ENCODE data around the gene CCDC124. TPM values are rescaled to one million over a fixed set of nuclear protein-coding genes. Genes with fewer than 3 reads are reported as not detected.

Gene CCDC124
- polyA plus RNA-seq, 1 of the 3 experiments (the other 2 are of a cell fraction), result 231 TPM

DNA sequence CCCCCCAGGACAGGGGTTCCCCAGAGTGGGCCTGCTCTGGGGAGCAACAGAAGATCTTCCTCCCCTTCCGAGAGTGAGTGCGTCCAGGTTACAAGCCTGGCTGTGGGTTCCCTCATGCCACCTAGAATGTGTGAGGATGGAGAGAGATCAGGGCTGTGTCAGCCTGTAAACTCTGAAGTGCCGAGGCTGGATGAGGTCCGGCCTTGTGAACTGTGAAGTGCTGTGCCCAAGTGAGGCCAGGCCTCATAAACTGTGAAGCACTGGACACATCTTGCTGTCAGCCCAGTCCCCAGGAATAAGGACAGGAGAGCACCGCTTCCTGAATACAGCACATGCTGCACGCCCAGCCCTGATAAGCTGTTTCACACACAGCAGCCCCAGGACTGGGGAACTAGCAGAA, 41.7 kb downstream of the CCDC124 start:
- POLR2A ChIA-PET, result no interaction called here

GRCh38 chr19:17975032-17975431, 42.2 kb downstream of the CCDC124 start:
- Histone ChIP-seq H2AFZ (ENCODE audit: low read depth) (no peak overlapping the region), H4K20me1 (ENCODE audit: insufficient read depth) (no peaks in the 10 kb centered on the region), H3K4me3 (ENCODE audit: low read depth in 2 of 2, low read length in 1 of 2) (no peak overlapping the region), H3F3A (replicated peaks; ENCODE audit: insufficient read depth) (peaks cover 3% of the 10 kb centered on the region), H3K9me2 (no peaks in the 10 kb centered on the region), H3K4me2 (no peak overlapping the region), H3K4me1 (ENCODE audit: control insufficient read depth in 1 of 2, insufficient read depth in 2 of 2, low read depth in 1 of 2, low read length in 1 of 2) (no peaks in the 10 kb centered on the region), H3K27me3 (ENCODE audit: insufficient read depth) (no peaks in the 10 kb centered on the region), H3K79me2 (ENCODE audit: insufficient read depth) (no peaks in the 10 kb centered on the region), H3K9me3 (no peaks in the 10 kb centered on the region), H3K27ac (ENCODE audit: low read depth in 2 of 2, low read length in 1 of 2) (no peak overlapping the region), H3K36me3 (replicated peaks in 1 of 2; ENCODE audit: control insufficient read depth in 1 of 2, insufficient read depth in 2 of 2, low read length in 1 of 2) (no peaks in the 10 kb centered on the region), H3K9ac (no peak overlapping the region)
- no peak for DNase-seq
- CTCF ChIA-PET, result interaction anchor here (1.3 to 3.3 kb wide), 3 partner anchors 22 to 37 kb away, joined by 3 to 12 read pairs (median 9); no protein-coding TSS in a partner anchor
- no peak for TF ChIP-seq YY1 (IDR thresholded peaks at IDR 0.05; ENCODE audit: low read depth)
- TF ChIP-seq, protein P1, sequence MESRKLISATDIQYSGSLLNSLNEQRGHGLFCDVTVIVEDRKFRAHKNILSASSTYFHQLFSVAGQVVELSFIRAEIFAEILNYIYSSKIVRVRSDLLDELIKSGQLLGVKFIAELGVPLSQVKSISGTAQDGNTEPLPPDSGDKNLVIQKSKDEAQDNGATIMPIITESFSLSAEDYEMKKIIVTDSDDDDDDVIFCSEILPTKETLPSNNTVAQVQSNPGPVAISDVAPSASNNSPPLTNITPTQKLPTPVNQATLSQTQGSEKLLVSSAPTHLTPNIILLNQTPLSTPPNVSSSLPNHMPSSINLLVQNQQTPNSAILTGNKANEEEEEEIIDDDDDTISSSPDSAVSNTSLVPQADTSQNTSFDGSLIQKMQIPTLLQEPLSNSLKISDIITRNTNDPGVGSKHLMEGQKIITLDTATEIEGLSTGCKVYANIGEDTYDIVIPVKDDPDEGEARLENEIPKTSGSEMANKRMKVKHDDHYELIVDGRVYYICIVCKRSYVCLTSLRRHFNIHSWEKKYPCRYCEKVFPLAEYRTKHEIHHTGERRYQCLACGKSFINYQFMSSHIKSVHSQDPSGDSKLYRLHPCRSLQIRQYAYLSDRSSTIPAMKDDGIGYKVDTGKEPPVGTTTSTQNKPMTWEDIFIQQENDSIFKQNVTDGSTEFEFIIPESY (IDR thresholded peaks at IDR 0.05; ENCODE audit: borderline replicate concordance, low read depth), result no peak
- TF ChIP-seq ELF1 (IDR thresholded peaks at IDR 0.05), result no peak
- no peak for TF ChIP-seq TEAD4 (IDR thresholded peaks at IDR 0.05; ENCODE audit: borderline replicate concordance, insufficient read depth)
- TF ChIP-seq TAF1 (IDR thresholded peaks at IDR 0.05; ENCODE audit: borderline replicate concordance, low read depth, low read length), result no peak
- TF ChIP-seq, protein P2, sequence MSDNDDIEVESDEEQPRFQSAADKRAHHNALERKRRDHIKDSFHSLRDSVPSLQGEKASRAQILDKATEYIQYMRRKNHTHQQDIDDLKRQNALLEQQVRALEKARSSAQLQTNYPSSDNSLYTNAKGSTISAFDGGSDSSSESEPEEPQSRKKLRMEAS (IDR thresholded peaks at IDR 0.05; ENCODE audit: low read depth), result no peak
- no peak for TF ChIP-seq EP300 (IDR thresholded peaks at IDR 0.05; ENCODE audit: borderline replicate concordance in 1 of 2, low read depth in 1 of 2, low read length in 1 of 2)
- TF ChIP-seq NFIC (IDR thresholded peaks at IDR 0.05; ENCODE audit: borderline replicate concordance), result no peak
- TF ChIP-seq MXI1 (IDR thresholded peaks at IDR 0.05; ENCODE audit: low read depth, low read length), result no peak
- no peak for TF ChIP-seq RCOR1 (IDR thresholded peaks at IDR 0.05; ENCODE audit: low read length)
- no peak for TF ChIP-seq GABPA (IDR thresholded peaks at IDR 0.05; ENCODE audit: low read depth)
- no peak for TF ChIP-seq FOXM1 (IDR thresholded peaks at IDR 0.05; ENCODE audit: low read depth)
- POLR2A ChIA-PET, result no interaction called here
- WGBS (ENCODE audit: low lambda C conversion rate), result 93% methylated on average over 8 of the region's 8 CpGs

More for the DNA sequence above, 41.7 kb downstream of the CCDC124 start:
- no peak for DNase-seq
- no peaks in the 10 kb centered on the region for H3K4me1 ChIP-seq (ENCODE audit: control insufficient read depth in 1 of 2, insufficient read depth in 2 of 2, low read depth in 1 of 2, low read length in 1 of 2)
- H4K20me1 ChIP-seq (ENCODE audit: insufficient read depth), result no peaks in the 10 kb centered on the region
- no peaks in the 10 kb centered on the region for H3K79me2 ChIP-seq (ENCODE audit: insufficient read depth)
- WGBS (ENCODE audit: low lambda C conversion rate), result 98% methylated on average over 5 of the region's 6 CpGs
- CTCF ChIA-PET, result interaction anchor here (2.8 to 3.3 kb wide), 2 partner anchors 22 to 36 kb away, joined by 9 to 12 read pairs; no protein-coding TSS in a partner anchor
- H3K27ac ChIP-seq (ENCODE audit: low read depth in 2 of 2, low read length in 1 of 2), result no peak overlapping the region
- H2AFZ ChIP-seq (ENCODE audit: low read depth), result no peak overlapping the region
- TF ChIP-seq, protein P3, sequence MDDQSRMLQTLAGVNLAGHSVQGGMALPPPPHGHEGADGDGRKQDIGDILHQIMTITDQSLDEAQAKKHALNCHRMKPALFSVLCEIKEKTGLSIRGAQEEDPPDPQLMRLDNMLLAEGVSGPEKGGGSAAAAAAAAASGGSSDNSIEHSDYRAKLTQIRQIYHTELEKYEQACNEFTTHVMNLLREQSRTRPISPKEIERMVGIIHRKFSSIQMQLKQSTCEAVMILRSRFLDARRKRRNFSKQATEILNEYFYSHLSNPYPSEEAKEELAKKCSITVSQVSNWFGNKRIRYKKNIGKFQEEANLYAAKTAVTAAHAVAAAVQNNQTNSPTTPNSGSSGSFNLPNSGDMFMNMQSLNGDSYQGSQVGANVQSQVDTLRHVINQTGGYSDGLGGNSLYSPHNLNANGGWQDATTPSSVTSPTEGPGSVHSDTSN (IDR thresholded peaks at IDR 0.05), result no peak
- no peak for TF ChIP-seq IRF3 (IDR thresholded peaks at IDR 0.05; ENCODE audit: low read depth, low read length)
- no peak for TF ChIP-seq CHD2 (IDR thresholded peaks at IDR 0.05; ENCODE audit: low read length, partially characterized antibody)
- TF ChIP-seq YY1 (IDR thresholded peaks at IDR 0.05; ENCODE audit: low read depth), result no peak
- no peak for TF ChIP-seq RXRA (IDR thresholded peaks at IDR 0.05; ENCODE audit: borderline replicate concordance, low read depth)
- TF ChIP-seq TEAD4 (IDR thresholded peaks at IDR 0.05; ENCODE audit: borderline replicate concordance, insufficient read depth), result no peak
- no peak for TF ChIP-seq RFX5 (IDR thresholded peaks at IDR 0.05; ENCODE audit: low read length)
- no peak for TF ChIP-seq USF2 (IDR thresholded peaks at IDR 0.05; ENCODE audit: borderline replicate concordance, low read depth, low read length)
- TF ChIP-seq FOXJ3 (CRISPR knock-in tag; IDR thresholded peaks at IDR 0.05), result no peak
- H3K27me3 ChIP-seq (ENCODE audit: insufficient read depth), result no peaks in the 10 kb centered on the region
- H3K9me3 ChIP-seq, result no peaks in the 10 kb centered on the region
- peaks cover 3% of the 10 kb centered on the region for H3F3A ChIP-seq (replicated peaks; ENCODE audit: insufficient read depth)
- no peak overlapping the region for H3K4me3 ChIP-seq (ENCODE audit: low read depth in 2 of 2, low read length in 1 of 2)
- no peak overlapping the region for H3K4me2 ChIP-seq
- H3K9ac ChIP-seq, result no peak overlapping the region
- no peaks in the 10 kb centered on the region for H3K9me2 ChIP-seq
- no peaks in the 10 kb centered on the region for H3K36me3 ChIP-seq (replicated peaks in 1 of 2; ENCODE audit: control insufficient read depth in 1 of 2, insufficient read depth in 2 of 2, low read length in 1 of 2)
